GM18909 (cell line): ENCODE measurements around the gene CAVIN1.
"Not testable (repeated sequence)": the region's sequence is repeated elsewhere in the genome, so short reads cannot be mapped to it uniquely, and the experiment has no call there.

Experiments
- ATAC-seq: cut with Tn5 transposase; IDR thresholded peaks from one replicate; pipeline ENCODE4 v1.9.1; 2021; ENCODE audit warnings: mild to moderate bottlenecking; ENCODE audit not compliant: unreplicated experiment, poor library complexity

Gene CAVIN1

GRCh38 chr17:42436391-42436790, 13.3 kb upstream of the CAVIN1 start:
- ATAC-seq = no peak

- ATAC-seq = no peak
Measured at GRCh38 chr17:42431758-42432161, 8.7 kb upstream of the CAVIN1 start.

- ATAC-seq = no peak
Measured at GRCh38 chr17:42429726-42430447, 6.8 kb upstream of the CAVIN1 start.

GRCh38 chr17:42428141-42428944, 5.3 kb upstream of the CAVIN1 start:
- no peak for ATAC-seq

- ATAC-seq = no peak
Measured at GRCh38 chr17:42424991-42425610, 2.0 kb upstream of the CAVIN1 start.

- ATAC-seq = no peak
Measured at GRCh38 chr17:42423766-42424165, 710 bp upstream of the CAVIN1 start.

- no peak for ATAC-seq
Measured at GRCh38 chr17:42422412-42422957, 571 bp downstream of the CAVIN1 start.

GRCh38 chr17:42421507-42422338, 1.3 kb downstream of the CAVIN1 start:
- ATAC-seq = no peak

GRCh38 chr17:42421136-42421506, 1.9 kb downstream of the CAVIN1 start:
- ATAC-seq = no peak

- ATAC-seq = not testable (repeated sequence)
Measured at GRCh38 chr17:42417981-42418380, 5.1 kb downstream of the CAVIN1 start.

- ATAC-seq = peak; percentile 45
Measured at GRCh38 chr17:42414704-42415409, 8.2 kb downstream of the CAVIN1 start.

GRCh38 chr17:42413464-42414040, 9.5 kb downstream of the CAVIN1 start:
- ATAC-seq = no peak

- no peak for ATAC-seq
Measured at GRCh38 chr17:42411905-42412679, 11.0 kb downstream of the CAVIN1 start.

- no peak for ATAC-seq
Measured at GRCh38 chr17:42411361-42411760, 11.7 kb downstream of the CAVIN1 start.

GRCh38 chr17:42410319-42410685, 12.8 kb downstream of the CAVIN1 start:
- no peak for ATAC-seq

GRCh38 chr17:42409523-42410318, 13.3 kb downstream of the CAVIN1 start:
- ATAC-seq = no peak

GRCh38 chr17:42408061-42408460, 15.0 kb downstream of the CAVIN1 start:
- ATAC-seq = no peak
